ENCODE data around the gene INPP5J.
"Not testable (repeated sequence)": the region's sequence is repeated elsewhere in the genome, so short reads cannot be mapped to it uniquely, and the experiment has no call there.

Gene INPP5J

DNA sequence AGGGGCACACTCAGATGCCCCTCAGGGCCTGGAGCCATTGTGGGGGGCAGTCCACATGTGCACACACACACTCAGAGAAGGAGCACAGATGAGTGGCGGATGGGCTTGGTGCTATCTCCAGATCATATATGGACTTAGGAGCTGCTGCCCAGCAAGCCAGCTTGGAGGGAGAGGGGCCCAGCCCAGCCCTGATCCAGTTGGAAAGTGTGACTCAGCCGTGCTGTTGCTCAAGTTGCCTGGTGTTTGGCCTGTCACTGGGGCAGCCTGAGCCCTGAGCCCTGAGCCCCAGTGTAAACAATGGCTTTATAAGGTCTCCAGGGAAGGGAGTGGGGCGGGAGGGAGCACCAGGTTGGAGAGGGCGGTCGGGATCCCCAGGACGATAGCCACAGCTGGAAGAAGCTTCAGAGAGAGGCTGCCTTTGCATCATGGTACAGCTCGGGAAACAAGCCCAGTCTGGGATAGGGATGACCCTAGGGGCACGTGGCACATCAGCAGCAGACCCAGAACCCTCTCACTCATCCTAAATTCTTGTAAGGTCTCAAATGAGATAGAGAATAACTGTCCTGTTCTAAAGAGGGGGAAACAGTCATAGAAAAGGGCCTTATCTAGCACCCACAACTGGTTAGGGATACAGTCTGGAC lies 20.2 kb upstream of the INPP5J start:
- DNase-seq (ENCODE audit: low read depth): no peak

DNA sequence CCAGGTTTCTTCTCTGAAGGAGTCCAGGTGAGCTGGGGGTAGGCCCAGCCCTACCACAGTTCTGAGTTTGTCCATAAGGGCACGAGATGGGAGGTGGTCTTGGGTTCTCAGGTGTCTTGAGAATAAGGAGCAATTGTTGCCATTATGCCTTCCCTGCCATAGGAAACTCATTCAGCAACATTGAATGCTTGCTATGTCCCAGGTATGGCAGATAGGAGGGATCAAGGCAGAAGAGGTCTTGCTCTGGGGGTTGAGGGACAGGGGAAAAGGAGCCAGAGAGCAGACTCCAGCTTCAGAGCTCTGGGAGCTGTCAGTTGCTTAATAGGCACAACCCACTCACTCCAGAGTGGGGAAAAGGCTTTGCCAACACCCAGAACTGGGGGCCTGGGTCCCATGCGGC lies 19.7 kb upstream of the INPP5J start:
- DNase-seq (ENCODE audit: low read depth): no peak

DNA sequence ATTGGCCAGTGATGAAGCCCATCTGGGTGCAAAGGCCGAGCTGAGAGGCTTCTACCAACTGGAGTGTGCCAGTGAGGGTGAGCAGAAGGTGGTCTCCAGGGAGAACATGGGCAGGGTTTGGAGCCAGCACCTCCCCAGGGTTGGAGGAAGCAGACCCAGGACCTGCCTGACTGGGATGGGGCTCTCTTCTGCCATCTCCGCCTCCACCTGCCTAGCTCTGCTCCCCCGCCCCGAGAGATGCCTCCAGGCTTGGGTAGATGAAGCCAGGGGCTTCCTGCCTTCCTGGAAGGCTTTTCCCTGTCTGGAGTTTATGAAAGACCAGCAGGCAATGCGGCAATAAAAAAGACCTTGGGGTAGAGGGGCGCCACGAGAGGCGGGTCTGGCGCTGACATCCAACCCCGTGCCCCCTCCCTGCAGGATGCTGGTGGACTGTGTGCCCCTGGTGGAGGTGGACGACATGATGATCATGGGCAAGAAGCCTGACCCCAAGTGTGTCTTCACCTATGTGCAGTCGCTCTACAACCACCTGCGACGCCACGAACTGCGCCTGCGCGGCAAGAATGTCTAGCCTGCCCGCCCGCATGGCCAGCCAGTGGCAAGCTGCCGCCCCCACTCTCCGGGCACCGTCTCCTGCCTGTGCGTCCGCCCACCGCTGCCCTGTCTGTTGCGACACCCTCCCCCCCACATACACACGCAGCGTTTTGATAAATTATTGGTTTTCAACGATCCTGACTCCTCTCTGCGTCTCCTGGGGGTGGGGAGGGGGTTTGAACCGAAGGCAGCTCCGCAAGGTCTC lies 18.7 kb upstream of the INPP5J start:
- DNase-seq (ENCODE audit: low read depth): no peak

DNA sequence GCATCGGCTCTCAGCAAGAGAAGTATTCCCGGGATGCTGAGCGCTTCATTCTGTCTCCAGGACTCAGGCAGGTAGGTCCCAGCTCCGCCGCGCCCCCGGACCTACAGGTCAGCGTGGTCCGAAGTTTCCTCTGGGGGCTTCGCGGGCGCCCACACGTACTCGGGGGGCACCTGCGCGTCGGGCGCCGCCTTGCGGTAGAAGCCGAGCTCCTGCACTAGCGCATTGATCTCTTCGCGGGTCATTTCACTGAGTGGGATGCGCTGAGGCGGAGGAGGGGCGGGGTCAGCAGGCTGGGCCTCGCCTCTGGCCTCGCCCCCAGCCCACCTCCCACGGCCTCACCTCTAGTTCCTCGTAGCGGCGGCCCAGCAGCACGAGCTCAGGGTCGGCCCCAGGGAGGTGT lies 17.9 kb upstream of the INPP5J start:
- no peak for DNase-seq (ENCODE audit: low read depth)

DNA sequence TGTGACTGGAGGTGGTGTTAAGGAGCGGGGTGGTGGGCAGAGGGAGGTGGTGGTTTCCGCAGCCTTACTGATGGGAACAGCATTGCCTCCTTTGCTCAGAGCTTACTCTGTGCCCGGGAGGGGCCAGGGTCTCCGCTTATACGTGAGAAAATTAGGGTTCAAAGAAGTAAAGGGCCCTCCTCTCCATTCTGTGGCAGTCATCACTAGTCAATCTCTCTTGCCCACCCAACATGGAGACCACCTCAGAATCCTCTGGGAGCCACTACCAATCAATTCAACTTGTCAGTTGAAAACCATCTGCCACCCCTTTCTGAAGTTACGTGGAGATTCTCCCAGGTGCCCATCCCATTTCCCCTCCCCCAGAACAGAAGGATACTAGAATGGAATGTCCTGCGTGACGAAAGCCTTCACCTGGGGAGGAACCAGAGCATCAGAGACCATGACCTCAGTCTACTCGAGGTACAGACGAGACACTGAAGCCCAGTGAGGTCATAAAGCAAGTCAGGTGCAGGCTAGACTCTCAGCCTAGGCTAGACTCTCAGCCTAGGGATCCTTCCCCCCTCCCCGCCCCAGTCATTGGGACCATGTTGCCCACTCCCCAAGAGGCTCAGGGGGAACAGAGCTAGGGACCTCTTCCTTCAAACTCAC lies 17.4 kb upstream of the INPP5J start:
- no peak for DNase-seq (ENCODE audit: low read depth)

DNA sequence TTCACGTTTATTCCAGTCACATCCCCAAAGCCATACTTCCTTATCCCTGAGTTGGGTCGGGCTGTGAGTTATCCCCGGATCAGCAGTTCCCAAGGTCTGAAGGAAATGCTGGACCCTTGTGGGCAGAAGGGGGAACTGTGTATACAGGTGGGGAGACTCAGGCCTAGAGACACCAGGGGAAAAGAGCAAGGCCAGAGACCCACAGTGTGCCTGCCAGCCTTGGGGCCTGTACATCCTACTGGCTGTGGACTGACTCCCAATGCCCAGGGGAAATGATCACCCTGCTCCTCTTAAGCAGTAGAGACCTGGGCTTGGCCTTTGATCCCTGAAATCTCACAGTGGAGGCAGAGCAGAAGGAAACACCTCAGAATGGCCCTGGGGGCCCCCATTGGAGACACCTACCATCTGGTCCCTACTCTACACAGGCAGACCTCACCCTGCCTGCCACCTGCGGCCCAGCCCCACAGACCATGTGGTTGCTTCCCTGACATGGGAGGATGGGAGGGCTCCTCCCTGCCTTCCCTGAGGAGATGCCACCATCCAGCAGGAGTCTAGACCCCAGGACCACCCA lies 16.7 kb upstream of the INPP5J start:
- DNase-seq (ENCODE audit: low read depth): no peak

DNA sequence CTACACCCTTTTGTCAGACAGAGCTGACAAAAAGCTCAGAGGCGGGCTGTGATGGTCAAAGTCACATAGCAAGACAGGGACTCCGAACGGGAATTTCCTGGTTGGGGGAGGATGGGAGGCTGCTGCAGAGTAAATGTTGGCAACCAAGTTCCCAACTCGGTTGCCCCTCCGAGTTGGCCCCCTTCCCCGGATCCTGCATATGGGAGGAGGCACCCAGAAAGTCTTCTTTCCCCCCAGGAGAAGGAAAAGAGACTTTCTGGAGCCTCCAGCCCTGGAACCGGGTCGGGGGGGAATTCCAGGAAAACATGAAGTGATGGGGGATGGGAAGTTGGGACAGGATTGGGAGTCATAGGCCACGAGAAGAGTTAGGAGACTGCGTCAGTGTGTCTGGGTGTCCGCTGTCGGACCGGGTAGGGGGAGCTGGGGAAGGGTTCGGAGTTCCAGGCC lies 16.0 kb upstream of the INPP5J start:
- no peak for DNase-seq (ENCODE audit: low read depth)

DNA sequence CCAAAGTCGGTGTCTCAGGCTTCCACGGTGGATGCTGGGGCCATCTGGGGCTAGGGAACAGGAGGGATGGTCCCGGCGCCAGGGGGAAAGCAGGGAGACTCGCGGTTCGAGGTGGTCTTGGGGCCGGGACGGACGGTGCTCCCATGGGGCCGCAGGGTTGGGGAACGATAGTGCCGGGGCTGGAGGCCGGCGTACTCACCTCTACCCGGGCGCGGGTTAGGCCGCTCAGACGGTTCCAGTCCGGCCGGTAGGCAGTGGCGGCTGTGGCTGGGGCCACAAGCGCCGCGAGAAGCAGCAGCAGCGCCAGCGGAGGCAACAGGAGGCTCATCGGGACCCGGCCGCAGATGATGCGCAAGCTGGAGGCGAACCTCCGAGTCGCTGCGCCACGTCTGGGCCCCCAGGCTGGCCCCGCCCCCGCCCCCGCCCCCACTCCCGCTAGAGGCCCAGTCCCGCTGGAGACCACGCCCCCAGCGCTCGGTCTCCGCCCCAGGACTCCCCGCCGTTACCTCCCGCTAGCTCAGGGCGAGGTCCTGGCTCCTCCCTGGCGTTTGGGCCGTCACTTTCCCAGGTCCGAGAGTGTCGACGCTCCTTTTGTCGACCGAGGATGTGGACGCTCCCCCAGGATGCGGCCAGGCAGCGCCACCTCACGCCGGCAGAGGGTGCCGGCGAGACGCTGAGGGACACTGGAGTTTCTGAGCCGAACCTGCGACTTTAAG lies 15.4 kb upstream of the INPP5J start, which contains the start of gene SELENOM:
SELENOM (minus strand) TSS at position 391 of the 716 bp plus-strand sequence; CDS start at position 328, 63 bp downstream.
- peak; percentile 62 for DNase-seq (ENCODE audit: low read depth)

DNA sequence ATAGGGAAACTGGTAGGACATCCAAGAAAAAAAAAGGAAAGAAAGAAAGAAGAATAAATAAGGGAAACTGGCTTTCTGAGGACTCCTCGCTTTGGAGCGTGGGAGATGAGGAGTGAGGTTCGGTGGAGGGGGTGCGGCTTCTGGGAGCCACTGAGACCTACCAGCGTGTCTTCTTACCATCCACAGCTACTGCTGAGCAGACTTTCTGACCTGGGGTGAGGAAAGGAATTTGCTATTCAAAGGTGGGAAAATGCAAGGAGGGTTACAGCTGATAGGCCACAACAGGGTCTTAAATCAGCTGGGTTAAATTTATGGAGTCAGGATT lies 14.9 kb upstream of the INPP5J start:
- no peak for DNase-seq (ENCODE audit: low read depth)

DNA sequence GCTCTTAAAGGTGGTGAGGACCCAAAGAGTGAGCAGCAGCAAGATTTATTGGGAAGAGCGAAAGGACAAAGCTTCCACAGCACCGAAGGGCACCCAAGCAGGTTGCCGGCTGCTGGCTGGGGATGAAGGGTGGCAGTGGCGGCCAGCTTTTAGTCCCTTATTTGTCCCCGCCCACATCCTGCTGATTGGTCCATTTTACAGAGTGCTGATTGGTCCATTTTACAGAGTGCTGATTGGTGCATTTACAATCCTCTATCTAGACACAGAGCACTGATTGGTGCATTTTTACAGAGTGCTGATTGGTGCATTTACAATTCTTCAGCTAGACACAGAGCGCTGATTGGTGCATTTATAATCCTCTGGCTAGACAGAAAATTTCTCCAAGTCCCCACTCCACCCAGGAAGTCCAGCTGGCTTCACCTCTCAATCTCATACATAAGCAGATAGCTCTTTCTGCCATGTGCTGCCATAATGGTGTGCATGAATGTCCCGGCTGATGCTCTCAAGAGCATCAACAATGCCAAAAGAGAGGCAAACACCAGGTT lies 10.1 kb upstream of the INPP5J start:
- not testable (repeated sequence) for DNase-seq (ENCODE audit: low read depth)

DNA sequence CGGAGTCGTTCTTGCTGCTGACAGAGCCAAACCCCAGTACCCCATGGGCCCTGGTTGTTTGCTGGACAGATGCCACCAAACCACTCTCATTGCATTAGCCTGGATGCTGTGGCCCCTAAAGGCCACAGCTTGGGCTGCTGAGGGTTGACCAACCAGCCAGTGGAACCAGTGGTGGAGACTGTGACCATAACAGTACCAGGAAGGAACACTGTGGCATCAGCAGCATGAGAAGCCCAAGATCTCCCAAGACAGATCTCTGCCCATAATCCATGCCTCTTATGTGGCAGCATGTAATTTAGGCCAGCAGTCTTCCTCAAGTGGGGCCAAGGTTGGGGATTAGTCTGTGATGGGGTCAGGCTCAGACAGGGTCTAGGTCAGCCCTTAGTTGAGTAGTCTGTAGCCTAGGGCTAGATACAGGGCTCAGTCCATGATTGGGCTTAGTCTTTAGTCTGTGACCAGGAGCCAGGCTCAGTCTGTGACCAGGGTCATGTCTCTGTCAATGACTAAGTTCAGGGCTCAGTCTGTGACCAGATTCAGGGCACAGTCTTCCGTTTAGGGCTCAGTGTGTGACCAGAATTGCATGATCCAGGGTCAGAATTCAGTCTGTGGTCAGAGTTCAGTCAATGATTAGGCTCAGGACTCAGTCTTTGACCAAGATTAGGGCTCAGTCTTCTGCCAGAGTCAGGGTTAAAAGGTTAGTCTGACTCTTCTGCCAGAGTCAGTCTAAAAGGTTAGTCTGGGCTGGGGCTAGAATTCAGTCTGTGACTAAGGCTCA lies 4.5 kb upstream of the INPP5J start:
- DNase-seq (ENCODE audit: low read depth): no peak

DNA sequence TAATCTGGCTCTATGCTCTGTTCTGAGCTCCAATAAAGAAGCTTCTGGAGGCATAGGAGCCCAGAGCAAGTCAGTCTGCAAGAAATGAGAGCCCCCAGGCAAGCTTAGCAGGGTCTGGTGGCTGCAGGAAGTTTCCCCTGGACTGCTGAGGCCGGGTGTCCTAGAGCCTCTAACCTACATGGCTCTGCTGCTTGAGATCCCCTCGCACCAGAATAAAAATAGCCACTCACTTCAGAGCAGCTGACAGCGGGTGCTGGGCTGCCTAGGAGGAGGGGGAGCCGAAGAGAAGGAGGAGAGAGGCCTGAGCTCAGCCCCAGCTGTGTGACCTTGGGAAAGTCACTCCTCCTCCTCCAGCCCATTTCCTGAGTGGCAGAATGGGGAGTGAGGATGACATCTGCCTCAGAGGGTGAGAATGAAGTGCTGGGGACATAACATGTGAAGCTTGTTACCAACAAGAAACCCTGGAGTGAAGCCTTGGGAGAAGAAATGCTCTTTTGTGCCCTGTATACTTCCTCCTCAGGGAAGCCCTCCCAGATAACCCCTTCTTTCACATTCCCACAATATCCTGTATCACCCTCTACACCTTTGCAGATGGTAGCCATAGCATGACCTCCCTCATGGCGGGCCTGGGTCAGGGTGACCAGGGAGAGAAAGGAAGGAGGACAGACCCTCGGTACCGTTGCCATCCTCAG lies 3.6 kb upstream of the INPP5J start:
- no peak for DNase-seq (ENCODE audit: low read depth)

DNA sequence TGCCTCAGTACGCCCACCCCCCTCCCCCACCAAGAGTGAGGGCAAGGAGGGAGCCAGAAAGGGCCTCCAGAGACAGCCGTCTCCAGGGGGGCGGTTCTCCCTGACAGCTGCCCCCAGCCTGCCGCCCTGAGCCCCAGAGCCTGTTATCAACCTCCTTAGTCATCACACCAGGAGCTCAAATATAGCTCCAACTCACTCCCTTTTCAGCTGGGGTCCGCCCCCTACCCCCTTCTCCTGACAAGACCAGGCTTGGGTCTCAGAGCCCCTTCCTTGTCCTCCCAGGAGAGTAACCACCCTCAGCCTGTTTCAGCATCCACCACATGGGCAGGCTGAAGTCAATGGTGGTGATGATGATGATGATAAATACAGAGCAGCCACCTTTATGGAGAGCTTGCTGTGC lies 2.5 kb upstream of the INPP5J start:
- no peak for DNase-seq (ENCODE audit: low read depth)

DNA sequence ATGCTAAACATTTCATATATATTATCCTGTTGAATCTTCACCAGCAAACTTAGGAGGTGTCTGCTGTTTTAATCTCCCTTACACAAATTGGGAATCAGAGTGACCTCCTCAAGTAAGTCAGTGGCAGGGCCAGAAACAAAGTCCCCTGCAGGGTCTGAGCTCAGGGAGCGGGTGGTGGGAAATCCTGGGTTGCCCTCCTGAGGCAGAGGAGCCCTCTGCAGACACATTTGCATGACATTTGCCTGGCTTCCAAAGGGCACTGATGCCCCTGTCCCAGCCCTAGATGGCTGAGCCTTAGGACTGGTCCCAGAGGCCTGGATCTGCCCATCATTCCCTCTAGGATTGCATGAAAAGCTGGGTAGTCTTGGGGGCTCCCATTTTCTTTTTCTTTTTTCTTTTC lies 2.1 kb upstream of the INPP5J start:
- DNase-seq (ENCODE audit: low read depth): no peak

DNA sequence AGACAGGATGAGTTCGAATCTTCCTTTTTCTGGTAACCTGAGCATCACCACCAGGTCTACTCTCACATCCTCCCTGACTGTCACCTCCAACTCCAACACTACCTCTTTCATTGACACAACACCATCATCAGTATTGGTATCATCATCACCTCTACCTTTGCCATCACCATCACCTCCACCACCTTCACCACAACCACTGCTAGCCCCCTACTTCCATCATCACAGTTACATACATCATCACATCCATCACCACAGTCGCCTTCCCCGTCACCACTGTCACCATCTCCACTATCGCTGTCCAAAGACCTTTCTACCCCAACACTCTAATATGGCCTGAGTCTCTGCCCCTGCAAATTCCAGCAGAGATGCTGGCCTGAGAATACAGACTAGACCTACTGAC lies 1.4 kb upstream of the INPP5J start:
- DNase-seq (ENCODE audit: low read depth): no peak

DNA sequence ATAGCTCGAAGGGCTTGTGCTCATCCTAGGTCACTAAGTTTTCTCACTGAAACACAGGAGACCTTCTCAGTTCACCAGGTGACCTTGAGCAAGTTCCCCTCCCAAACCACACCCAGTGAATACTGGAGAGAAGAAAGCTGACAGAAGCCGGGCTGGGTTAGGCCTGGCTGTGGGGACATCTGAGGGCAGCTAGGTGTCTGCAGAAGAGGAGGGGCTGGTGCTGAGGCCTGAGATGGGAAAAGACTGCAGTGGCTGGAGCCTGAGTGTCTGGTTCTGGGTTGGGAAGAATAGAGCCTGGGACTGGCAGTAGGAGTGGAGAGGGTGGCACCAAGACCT lies 602 bp upstream of the INPP5J start:
- DNase-seq (ENCODE audit: low read depth): no peak

DNA sequence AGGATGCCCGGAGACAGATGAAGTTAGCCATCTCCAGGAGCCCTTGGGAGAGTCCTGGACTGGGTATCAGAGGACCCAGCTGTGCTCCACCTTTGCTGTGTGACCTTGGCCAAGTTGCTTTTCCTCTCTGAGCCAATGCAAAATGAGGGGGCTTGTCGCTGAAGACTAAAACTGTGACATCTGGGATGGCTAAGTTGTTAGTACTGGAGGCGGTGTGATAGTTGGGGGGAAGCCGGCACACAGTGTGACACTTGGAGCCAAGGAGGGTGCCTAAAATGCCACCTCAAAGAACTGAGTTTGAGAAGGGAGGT lies 481 bp downstream of the INPP5J start:
- no peak for DNase-seq (ENCODE audit: low read depth)

DNA sequence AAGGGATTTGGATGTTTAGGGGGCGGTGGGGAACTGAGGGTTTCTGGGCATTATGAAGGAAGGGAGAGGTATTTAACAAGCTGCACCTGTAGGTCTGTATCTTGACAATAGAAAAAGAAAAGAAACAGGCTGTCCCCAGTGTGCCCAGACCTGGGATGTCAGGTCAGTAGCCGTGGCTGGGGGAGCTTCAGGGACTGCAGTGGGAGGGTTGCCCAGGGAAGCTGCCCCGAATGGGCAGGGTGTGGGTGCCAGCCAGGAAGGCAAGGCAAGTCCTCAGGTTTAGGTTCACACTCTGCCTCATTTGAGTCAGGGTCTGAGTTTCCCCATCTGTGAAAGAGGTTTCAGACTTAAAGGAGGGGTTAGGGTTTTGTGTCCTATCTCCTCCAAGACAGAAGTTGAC lies 1.5 kb downstream of the INPP5J start:
- no peak for DNase-seq (ENCODE audit: low read depth)

DNA sequence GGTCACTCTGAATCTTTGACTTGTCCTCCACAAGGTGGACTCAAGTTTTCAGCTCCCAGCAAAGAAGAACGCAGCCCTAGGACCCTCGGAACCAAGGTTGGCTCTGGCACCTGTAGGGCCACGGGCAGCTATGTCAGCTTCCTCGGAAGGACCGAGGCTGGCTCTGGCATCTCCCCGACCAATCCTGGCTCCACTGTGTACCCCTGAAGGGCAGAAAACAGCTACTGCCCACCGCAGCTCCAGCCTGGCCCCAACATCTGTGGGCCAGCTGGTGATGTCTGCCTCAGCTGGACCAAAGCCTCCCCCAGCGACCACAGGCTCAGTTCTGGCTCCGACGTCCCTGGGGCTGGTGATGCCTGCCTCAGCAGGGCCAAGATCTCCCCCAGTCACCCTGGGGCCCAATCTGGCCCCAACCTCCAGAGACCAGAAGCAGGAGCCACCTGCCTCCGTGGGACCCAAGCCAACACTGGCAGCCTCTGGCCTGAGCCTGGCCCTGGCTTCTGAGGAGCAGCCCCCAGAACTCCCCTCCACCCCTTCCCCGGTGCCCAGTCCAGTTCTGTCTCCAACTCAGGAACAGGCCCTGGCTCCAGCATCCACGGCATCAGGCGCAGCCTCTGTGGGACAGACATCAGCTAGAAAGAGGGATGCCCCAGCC lies 2.2 kb downstream of the INPP5J start:
- DNase-seq (ENCODE audit: low read depth): no peak

DNA sequence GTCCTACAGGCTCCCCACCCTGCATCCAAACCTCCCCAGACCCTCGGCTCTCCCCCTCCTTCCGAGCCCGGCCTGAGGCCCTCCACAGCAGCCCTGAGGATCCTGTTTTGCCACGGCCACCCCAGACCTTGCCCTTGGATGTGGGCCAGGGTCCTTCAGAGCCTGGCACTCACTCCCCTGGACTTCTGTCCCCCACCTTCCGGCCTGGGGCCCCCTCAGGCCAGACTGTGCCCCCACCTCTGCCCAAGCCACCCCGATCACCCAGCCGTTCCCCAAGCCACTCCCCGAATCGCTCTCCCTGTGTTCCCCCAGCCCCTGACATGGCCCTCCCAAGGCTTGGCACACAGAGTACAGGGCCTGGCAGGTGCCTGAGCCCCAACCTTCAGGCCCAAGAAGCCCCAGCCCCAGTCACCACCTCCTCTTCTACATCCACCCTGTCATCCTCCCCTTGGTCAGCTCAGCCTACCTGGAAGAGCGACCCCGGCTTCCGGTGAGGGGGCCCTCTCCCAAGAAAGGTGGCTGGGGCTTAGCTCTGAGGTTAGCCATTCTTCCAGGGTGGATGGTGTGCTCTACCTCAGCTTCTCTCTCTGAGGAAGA lies 2.9 kb downstream of the INPP5J start:
- DNase-seq (ENCODE audit: low read depth): no peak

Measured in stimulated activated CD8-positive, alpha-beta memory T cell treated with anti-CD3 and anti-CD28 coated beads, Interleukin-15, amount 100 ng/mL, for 1 hour (primary cell).